Chondrocyte (in vitro differentiated cells): ENCODE results near the gene RETN. TPM values are rescaled to one million over a fixed set of nuclear protein-coding genes. Genes with fewer than 3 reads are reported as not detected.
A peak's percentile ranks its signal among the peaks of the same experiment; 100 is the strongest.

ENCODE experiments used
- DNase-seq: peaks from one replicate; pipeline ENCODE4 v3.0.0; 2021; ENCODE audit warnings: mixed read lengths, low spot score
- H3K27ac Mint-ChIP-seq: one replicate; pipeline ENCODE4 v1.8.0; 2021; ENCODE audit warnings: mild to moderate bottlenecking, moderate library complexity, mixed read lengths; ENCODE audit not compliant: unreplicated experiment
- H3K27me3 Mint-ChIP-seq: 2 replicates; pipeline ENCODE4 v1.8.0; 2021; ENCODE audit warnings: low read depth, mixed read lengths
- H3K36me3 Mint-ChIP-seq: 2 replicates; pipeline ENCODE4 v1.8.0; 2021; ENCODE audit warnings: low read depth, mixed read lengths
- H3K4me1 Mint-ChIP-seq: 2 replicates; pipeline ENCODE4 v1.8.0; 2021; ENCODE audit warnings: low read depth, mild to moderate bottlenecking, mixed read lengths
- H3K4me3 Mint-ChIP-seq: one replicate; pipeline ENCODE4 v1.8.0; 2021; ENCODE audit warnings: mild to moderate bottlenecking, moderate library complexity, mixed read lengths; ENCODE audit not compliant: unreplicated experiment
- H3K9me3 Mint-ChIP-seq: 2 replicates; pipeline ENCODE4 v1.8.0; 2021; ENCODE audit warnings: low read depth, mixed read lengths
- total RNA-seq: library from RNA; stranded (reverse); gene quantifications from 3 replicates; pipeline ENCODE4 v1.2.1, GENCODE V29; 2021
- TF ChIP-seq, protein P1 (sequence below): fragments of 200-600 bp; sonication (generic); IDR thresholded peaks from 2 replicates; pipeline ENCODE4 v1.5.0; 2021; ENCODE audit warnings: antibody characterized with exemption, mild to moderate bottlenecking, moderate library complexity

Gene RETN
- total RNA-seq, 1 donor from 2014 or later, result not detected

DNA sequence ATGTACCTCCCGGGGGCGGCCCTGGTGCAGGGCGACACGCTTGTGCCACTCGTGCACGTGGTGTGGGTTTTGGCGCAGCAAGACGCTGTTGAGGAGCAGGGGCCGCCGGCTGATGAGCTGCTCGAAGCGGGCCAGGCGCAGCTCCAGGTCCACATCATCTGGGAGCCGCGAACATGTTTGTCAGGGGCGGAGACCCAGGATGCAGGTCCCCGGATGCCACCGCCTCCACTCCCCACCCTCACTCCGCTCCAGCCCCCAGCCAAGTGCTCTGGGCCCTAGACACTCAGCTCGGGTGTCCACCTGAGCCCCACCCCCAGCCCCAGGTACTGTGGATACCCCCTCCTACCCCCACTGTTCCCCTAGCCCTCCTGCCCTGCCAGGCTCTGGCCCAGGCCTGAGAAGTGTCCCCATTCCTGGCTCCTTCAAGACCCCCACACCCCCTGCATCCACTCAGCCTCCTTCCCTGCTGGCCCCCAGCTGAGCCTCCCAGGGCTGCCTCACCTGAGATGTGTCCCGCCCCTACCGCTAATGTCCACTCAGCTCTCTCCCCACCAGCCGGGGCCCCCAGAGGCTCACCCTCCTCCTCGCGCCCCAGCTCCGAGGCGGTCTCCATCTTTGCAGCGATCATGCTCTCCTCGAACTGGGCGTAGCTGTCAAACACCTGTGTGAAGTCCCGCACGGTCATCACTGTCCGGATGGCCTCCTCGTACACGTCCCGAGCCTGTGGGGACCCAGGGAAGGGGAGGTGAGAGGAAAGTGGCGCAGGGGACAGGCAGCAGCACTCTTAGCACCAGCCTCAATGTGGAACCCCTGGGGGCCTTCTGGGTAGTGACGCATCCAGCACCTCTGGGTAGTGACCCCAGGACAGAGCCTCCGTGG lies 44.9 kb upstream of the RETN start:
- TF ChIP-seq, protein P1, sequence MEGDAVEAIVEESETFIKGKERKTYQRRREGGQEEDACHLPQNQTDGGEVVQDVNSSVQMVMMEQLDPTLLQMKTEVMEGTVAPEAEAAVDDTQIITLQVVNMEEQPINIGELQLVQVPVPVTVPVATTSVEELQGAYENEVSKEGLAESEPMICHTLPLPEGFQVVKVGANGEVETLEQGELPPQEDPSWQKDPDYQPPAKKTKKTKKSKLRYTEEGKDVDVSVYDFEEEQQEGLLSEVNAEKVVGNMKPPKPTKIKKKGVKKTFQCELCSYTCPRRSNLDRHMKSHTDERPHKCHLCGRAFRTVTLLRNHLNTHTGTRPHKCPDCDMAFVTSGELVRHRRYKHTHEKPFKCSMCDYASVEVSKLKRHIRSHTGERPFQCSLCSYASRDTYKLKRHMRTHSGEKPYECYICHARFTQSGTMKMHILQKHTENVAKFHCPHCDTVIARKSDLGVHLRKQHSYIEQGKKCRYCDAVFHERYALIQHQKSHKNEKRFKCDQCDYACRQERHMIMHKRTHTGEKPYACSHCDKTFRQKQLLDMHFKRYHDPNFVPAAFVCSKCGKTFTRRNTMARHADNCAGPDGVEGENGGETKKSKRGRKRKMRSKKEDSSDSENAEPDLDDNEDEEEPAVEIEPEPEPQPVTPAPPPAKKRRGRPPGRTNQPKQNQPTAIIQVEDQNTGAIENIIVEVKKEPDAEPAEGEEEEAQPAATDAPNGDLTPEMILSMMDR, result no peak
- Mint-ChIP-seq H3K27me3 (no peaks in the 10 kb centered on the region), H3K36me3 (peaks cover 18% of the 10 kb centered on the region), H3K4me1 (peaks cover 15% of the 10 kb centered on the region), H3K4me3 (no peak overlapping the region), H3K9me3 (no peaks in the 10 kb centered on the region), H3K27ac (no peak overlapping the region)
- DNase-seq, result no peak

DNA sequence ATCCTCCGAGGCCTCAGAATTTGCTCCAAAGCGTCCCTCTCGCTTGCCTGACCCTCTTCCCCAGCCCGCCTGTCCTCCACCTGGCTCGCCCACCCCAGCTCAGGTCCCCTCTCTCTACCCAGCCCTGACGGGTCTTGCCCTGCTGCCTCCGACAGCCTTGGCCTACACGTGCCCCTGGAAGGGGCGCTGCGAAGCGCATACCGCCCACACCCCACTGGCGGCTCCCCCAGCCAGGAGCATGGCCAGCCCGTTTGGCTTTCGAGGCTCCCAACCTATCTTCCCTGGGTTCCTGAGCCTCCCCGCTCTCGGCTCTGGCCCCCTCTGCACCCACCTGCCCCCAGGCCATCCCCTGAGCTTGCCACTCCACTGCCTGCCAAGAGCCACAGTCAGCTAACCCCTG lies 44.0 kb upstream of the RETN start:
- Mint-ChIP-seq H3K4me3 (no peak overlapping the region), H3K27ac (no peak overlapping the region)
- DNase-seq, result no peak

DNA sequence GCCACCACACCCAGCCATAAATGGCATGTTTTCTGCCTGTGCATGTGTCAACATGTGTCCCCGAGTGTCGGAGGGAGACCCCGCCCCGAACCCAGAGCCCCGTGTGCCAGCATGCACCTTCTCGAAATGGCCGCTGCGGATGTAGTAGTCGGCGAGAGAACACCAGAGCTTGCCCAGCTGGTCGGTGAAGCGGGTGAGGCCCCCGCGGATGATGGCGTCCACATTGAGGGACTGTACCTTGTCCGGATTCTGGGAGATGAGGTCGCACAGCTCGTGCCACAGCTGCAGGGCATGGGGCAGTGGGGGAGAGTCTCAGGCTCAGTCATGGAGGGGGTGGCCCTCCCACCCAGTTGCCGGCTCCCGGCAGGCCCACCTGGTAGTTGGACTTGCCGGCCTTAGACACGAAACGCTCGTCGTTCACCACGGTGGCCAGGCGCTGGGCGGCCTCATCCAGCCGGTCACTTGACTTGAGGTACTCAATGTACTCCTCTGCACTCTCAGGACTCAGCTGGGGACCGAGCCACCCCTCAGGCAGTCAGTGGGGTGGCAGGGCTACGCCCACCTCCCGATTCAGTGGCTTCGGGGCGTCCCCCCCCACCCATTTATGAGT lies 43.0 kb upstream of the RETN start:
- no peaks in the 10 kb centered on the region for H3K27me3 Mint-ChIP-seq
- peaks cover 33% of the 10 kb centered on the region for H3K4me1 Mint-ChIP-seq
- peaks cover 20% of the 10 kb centered on the region for H3K36me3 Mint-ChIP-seq
- TF ChIP-seq, protein P1, result no peak
- H3K4me3 Mint-ChIP-seq, result no peak overlapping the region
- no peak for DNase-seq
- no peaks in the 10 kb centered on the region for H3K9me3 Mint-ChIP-seq
- no peak overlapping the region for H3K27ac Mint-ChIP-seq

More for the DNA sequence above, 44.0 kb upstream of the RETN start:
- TF ChIP-seq, protein P1, result no peak
- H3K9me3 Mint-ChIP-seq, result no peaks in the 10 kb centered on the region
- peaks cover 18% of the 10 kb centered on the region for H3K36me3 Mint-ChIP-seq
- peaks cover 23% of the 10 kb centered on the region for H3K4me1 Mint-ChIP-seq
- H3K27me3 Mint-ChIP-seq, result no peaks in the 10 kb centered on the region

DNA sequence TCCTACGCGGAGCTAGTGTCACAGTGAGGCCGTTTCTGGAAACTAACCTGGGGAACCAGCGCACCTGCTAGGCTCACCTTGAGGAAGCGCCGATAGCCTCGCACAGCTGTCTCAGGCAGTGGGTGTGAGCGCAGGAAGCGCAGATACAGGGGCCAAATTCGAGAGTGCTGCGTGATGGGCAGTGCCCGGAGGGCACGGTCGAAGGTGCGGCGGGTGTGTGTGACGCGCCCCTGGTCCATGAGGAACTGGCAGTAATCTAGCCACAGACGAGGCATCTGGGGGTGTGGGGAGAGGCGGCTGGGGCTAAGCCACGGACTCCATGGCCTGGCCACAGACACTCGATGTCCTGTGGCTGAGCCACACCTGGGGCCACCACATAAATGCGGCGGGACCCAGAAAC lies 41.7 kb upstream of the RETN start:
- H3K9me3 Mint-ChIP-seq, result no peaks in the 10 kb centered on the region
- no peak overlapping the region for H3K27ac Mint-ChIP-seq
- peaks cover 14% of the 10 kb centered on the region for H3K36me3 Mint-ChIP-seq
- H3K4me3 Mint-ChIP-seq, result no peak overlapping the region
- TF ChIP-seq, protein P1, result no peak
- peaks cover 35% of the 10 kb centered on the region for H3K4me1 Mint-ChIP-seq
- no peaks in the 10 kb centered on the region for H3K27me3 Mint-ChIP-seq
- DNase-seq, result no peak

DNA sequence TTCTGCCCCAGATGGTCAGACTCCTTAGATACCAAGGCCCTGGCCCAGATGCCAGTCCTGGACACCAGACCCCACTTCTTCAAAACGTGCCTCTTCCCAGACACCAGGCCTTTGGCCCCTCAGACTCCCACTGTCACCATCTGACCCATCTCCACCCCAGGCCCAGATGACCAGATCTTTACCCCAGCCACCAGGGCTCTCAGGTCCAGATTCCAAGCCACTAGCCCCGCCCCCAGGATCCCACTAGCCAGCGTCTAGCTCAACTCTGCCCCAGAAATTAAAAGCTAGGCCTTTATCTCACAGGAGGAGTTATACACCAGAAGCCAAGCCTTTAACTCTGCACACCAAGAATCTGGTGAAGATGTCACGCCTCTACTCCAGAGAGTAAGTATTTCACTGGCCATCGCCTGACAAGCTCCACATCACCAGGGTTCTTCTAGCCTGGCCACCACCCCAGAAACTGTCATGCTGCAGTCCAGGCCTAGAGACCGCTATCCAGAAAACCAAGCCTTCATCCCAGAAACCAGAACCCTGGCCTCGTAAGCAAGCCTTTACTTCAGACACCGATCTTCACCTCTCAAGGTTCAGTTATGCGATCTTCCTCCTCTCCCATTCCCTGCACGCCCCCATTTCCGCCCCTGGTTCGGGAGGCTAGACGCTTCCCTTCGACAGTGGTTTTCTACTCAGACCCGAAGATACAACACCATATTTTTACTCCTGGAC lies 40.1 kb upstream of the RETN start:
- Mint-ChIP-seq H3K9me3 (no peaks in the 10 kb centered on the region), H3K36me3 (peaks cover 6% of the 10 kb centered on the region), H3K27ac (peak overlapping the region; percentile 99), H3K4me1 (peaks cover 35% of the 10 kb centered on the region), H3K27me3 (no peaks in the 10 kb centered on the region), H3K4me3 (peak overlapping the region; percentile 92)
- TF ChIP-seq, protein P1, result no peak
- DNase-seq, result no peak
